COLO829 (cell line): ENCODE measurements around the gene MYO18B.

Source experiments
- DNase-seq: peaks from one replicate; pipeline ENCODE4 v3.0.0; 2012; ENCODE audit warnings: low spot score

MYO18B gene

GRCh38 chr22:25997886-25998775 lies 256.1 kb downstream of the MYO18B start:
- DNase-seq, result no peak

GRCh38 chr22:26002456-26002855 lies 260.5 kb downstream of the MYO18B start:
- DNase-seq, result no peak

GRCh38 chr22:26004477-26004876 lies 262.5 kb downstream of the MYO18B start:
- no peak for DNase-seq

- no peak for DNase-seq
Observed at GRCh38 chr22:26008587-26008986, 266.6 kb downstream of the MYO18B start.

GRCh38 chr22:26016916-26017315 lies 274.9 kb downstream of the MYO18B start:
- no peak for DNase-seq

GRCh38 chr22:26017932-26018331 lies 275.9 kb downstream of the MYO18B start:
- DNase-seq, result no peak

- DNase-seq, result no peak
Observed at GRCh38 chr22:26019596-26019995, 277.6 kb downstream of the MYO18B start.

GRCh38 chr22:26021516-26021915 lies 279.5 kb downstream of the MYO18B start:
- DNase-seq, result no peak

GRCh38 chr22:26023104-26023775 lies 281.3 kb downstream of the MYO18B start:
- DNase-seq, result no peak

GRCh38 chr22:26025626-26026025 lies 283.6 kb downstream of the MYO18B start:
- DNase-seq, result no peak

GRCh38 chr22:26027341-26027740 lies 285.4 kb downstream of the MYO18B start:
- no peak for DNase-seq

- no peak for DNase-seq
Observed at GRCh38 chr22:26031641-26032040, 289.7 kb downstream of the MYO18B start.

GRCh38 chr22:26033071-26033470 lies 291.1 kb downstream of the MYO18B start:
- DNase-seq, result no peak

GRCh38 chr22:26033586-26033985 lies 291.6 kb downstream of the MYO18B start:
- DNase-seq, result no peak

GRCh38 chr22:26035523-26035922 lies 293.5 kb downstream of the MYO18B start:
- no peak for DNase-seq

GRCh38 chr22:26038365-26038764 lies 296.4 kb downstream of the MYO18B start:
- no peak for DNase-seq

GRCh38 chr22:26041931-26042330 lies 299.9 kb downstream of the MYO18B start:
- DNase-seq, result no peak

GRCh38 chr22:26043031-26043430 lies 301.0 kb downstream of the MYO18B start:
- DNase-seq, result no peak

- no peak for DNase-seq
Observed at GRCh38 chr22:26045051-26045450, 303.1 kb downstream of the MYO18B start.

GRCh38 chr22:26045860-26046259 lies 303.9 kb downstream of the MYO18B start:
- no peak for DNase-seq

GRCh38 chr22:26047516-26047915 lies 305.5 kb downstream of the MYO18B start:
- no peak for DNase-seq

- no peak for DNase-seq
Observed at GRCh38 chr22:26047920-26048319, 305.9 kb downstream of the MYO18B start.

- DNase-seq, result no peak
Observed at GRCh38 chr22:26050079-26050478, 308.1 kb downstream of the MYO18B start.
